Hepatocyte (in vitro differentiated cells): Measurements from ENCODE around the gene RAB28. TPM values are rescaled to one million over a fixed set of nuclear protein-coding genes. Genes with fewer than 3 reads are reported as not detected.
"Not testable (repeated sequence)": the region's sequence is repeated elsewhere in the genome, so short reads cannot be mapped to it uniquely, and the experiment has no call there.

Experiments
- DNase-seq: peaks from one replicate; pipeline ENCODE4 v3.0.0-alpha.2; 2016; ENCODE audit warnings: low spot score
- H2AFZ ChIP-seq: fragments of 200-600 bp; sonication (generic); 2 replicates; pipeline ENCODE4 v1.6.0; 2016; ENCODE audit warnings: antibody characterized with exemption, mild to moderate bottlenecking
- H3K27ac ChIP-seq: fragments of 200-600 bp; sonication (generic); 2 replicates; pipeline ENCODE4 v1.5.1; 2016; ENCODE audit warnings: mild to moderate bottlenecking
- H3K27me3 ChIP-seq: fragments of 200-600 bp; sonication (generic); 2 replicates; pipeline ENCODE4 v1.6.1; 2016
- H3K36me3 ChIP-seq: fragments of 200-600 bp; sonication (generic); replicated peaks from 2 replicates; pipeline ENCODE4 v1.5.1; 2016; ENCODE audit warnings: low read depth; ENCODE audit not compliant: insufficient read depth
- H3K4me1 ChIP-seq: fragments of 200-600 bp; sonication (generic); 2 replicates; pipeline ENCODE4 v1.5.1; 2016; ENCODE audit warnings: mild to moderate bottlenecking, moderate library complexity; ENCODE audit not compliant: insufficient read depth
- H3K4me2 ChIP-seq: fragments of 200-600 bp; sonication (generic); 2 replicates; pipeline ENCODE4 v1.6.0; 2016
- H3K4me3 ChIP-seq: fragments of 200-600 bp; sonication (generic); 2 replicates; pipeline ENCODE4 v1.5.1; 2016; ENCODE audit warnings: mild to moderate bottlenecking
- H3K79me2 ChIP-seq: fragments of 200-600 bp; sonication (generic); 2 replicates; pipeline ENCODE4 v1.6.0; 2017; ENCODE audit warnings: mild to moderate bottlenecking
- H3K9me2 ChIP-seq: fragments of 200-600 bp; sonication (generic); replicated peaks from 2 replicates; pipeline ENCODE4 v1.6.0; 2017; ENCODE audit warnings: mild to moderate bottlenecking; ENCODE audit not compliant: insufficient read depth
- H3K9me3 ChIP-seq: fragments of 200-600 bp; sonication (generic); 2 replicates; pipeline ENCODE4 v1.5.1; 2016; ENCODE audit warnings: low read depth, mild to moderate bottlenecking
- H4K20me1 ChIP-seq: fragments of 200-600 bp; sonication (generic); 2 replicates; pipeline ENCODE4 v1.6.0; 2016; ENCODE audit warnings: mild to moderate bottlenecking; ENCODE audit not compliant: insufficient read depth, poor library complexity, severe bottlenecking
- CTCF ChIP-seq: fragments of 200-600 bp; sonication (generic); IDR thresholded peaks from 2 replicates; pipeline ENCODE4 v1.5.1; 2016; ENCODE audit warnings: antibody characterized with exemption, mild to moderate bottlenecking; ENCODE audit not compliant: poor library complexity
- EZH2 ChIP-seq: fragments of 200-600 bp; sonication (generic); IDR thresholded peaks from 2 replicates; pipeline ENCODE4 v1.6.1; 2016; ENCODE audit warnings: antibody characterized with exemption, mild to moderate bottlenecking, borderline replicate concordance
- EZH2phosphoT487 ChIP-seq: fragments of 200-600 bp; sonication (generic); IDR thresholded peaks from one replicate; pipeline ENCODE4 v1.6.1; 2018; ENCODE audit warnings: antibody characterized with exemption, mild to moderate bottlenecking, low read depth, moderate library complexity; ENCODE audit not compliant: unreplicated experiment, severe bottlenecking
- WGBS: methylation state at CpG from one replicate; pipeline ENCODE4 v1.1.6; 2016; ENCODE audit warnings: low lambda C conversion rate; ENCODE audit errors: missing lambda C conversion rate; 5-methylcytosine and 5-hydroxymethylcytosine counted together
- polyA plus RNA-seq: library from polyadenylated mRNA; unstranded; fragments of >200 nt; fragmentation: Nextera tagmentation; extraction: Ambion mirVana; gene quantifications from 2 replicates; pipeline ENCODE4 v1.2.1, GENCODE V29; 2016
- total RNA-seq: library from RNA; depleted of rRNA; stranded (reverse); fragments of >200 nt; gene quantifications from 2 replicates; pipeline ENCODE4 v1.2.3, GENCODE V29; 2014

RAB28 gene
- total and polyA plus RNA-seq, 2 experiments from 2014 or later, result 14.5 to 26.1 TPM

GRCh38 chr4:13413729-13414437, 70.3 kb downstream of the RAB28 start:
- Histone ChIP-seq H3K36me3 (no peaks in the 10 kb centered on the region), H3K4me2 (no peak overlapping the region), H3K27ac (no peak overlapping the region), H4K20me1 (peaks cover 7% of the 10 kb centered on the region), H3K79me2 (peaks cover 8% of the 10 kb centered on the region), H3K4me1 (no peaks in the 10 kb centered on the region), H3K9me2 (no peaks in the 10 kb centered on the region), H3K4me3 (no peak overlapping the region), H3K9me3 (no peaks in the 10 kb centered on the region), H3K27me3 (no peaks in the 10 kb centered on the region), H2AFZ (no peak overlapping the region)
- TF ChIP-seq CTCF (no peak), EZH2 (no peak), EZH2phosphoT487 (no peak)
- WGBS, result 89% methylated on average over 6 of the region's 6 CpGs
- DNase-seq, result no peak

- TF ChIP-seq EZH2 (no peak), CTCF (no peak)
- Histone ChIP-seq H3K27me3 (no peaks in the 10 kb centered on the region), H3K4me3 (no peak overlapping the region), H2AFZ (no peak overlapping the region), H3K4me2 (no peak overlapping the region), H3K36me3 (no peaks in the 10 kb centered on the region), H3K79me2 (peaks cover 8% of the 10 kb centered on the region), H3K27ac (no peak overlapping the region), H3K4me1 (no peaks in the 10 kb centered on the region), H4K20me1 (peaks cover 7% of the 10 kb centered on the region), H3K9me2 (no peaks in the 10 kb centered on the region), H3K9me3 (no peaks in the 10 kb centered on the region)
- WGBS, result 56% methylated on average over 2 of the region's 2 CpGs
- no peak for DNase-seq
Observed at GRCh38 chr4:13411942-13412341, 72.2 kb downstream of the RAB28 start.

- Histone ChIP-seq H2AFZ (no peak overlapping the region), H3K4me3 (no peak overlapping the region), H3K36me3 (no peaks in the 10 kb centered on the region), H3K79me2 (peaks cover 5% of the 10 kb centered on the region), H4K20me1 (peaks cover 7% of the 10 kb centered on the region), H3K9me3 (no peaks in the 10 kb centered on the region), H3K4me1 (no peaks in the 10 kb centered on the region), H3K9me2 (no peaks in the 10 kb centered on the region), H3K27ac (no peak overlapping the region), H3K4me2 (no peak overlapping the region), H3K27me3 (no peaks in the 10 kb centered on the region)
- TF ChIP-seq EZH2 (no peak), CTCF (no peak), EZH2phosphoT487 (no peak)
- WGBS, result 100% methylated on average over 2 of the region's 2 CpGs
- DNase-seq, result no peak
Observed at GRCh38 chr4:13409324-13409723, 74.8 kb downstream of the RAB28 start.

- not testable (repeated sequence) for H3K4me1 ChIP-seq, H3K27me3 ChIP-seq, H3K36me3 ChIP-seq, DNase-seq, H3K79me2 ChIP-seq, H3K4me2 ChIP-seq, H3K4me3 ChIP-seq, H3K9me2 ChIP-seq, H3K27ac ChIP-seq, H2AFZ ChIP-seq, H4K20me1 ChIP-seq, H3K9me3 ChIP-seq
- 98% methylated on average over 3 of the region's 3 CpGs for WGBS
Observed at GRCh38 chr4:13406156-13406555, 78.0 kb downstream of the RAB28 start.
